GM13977 (cell line): ENCODE data around the gene LZIC.

Source experiments
- DNase-seq: peaks from one replicate; pipeline ENCODE4 v3.0.0; 2012; ENCODE audit warnings: low spot score
- CTCF ChIP-seq: IDR thresholded peaks from 2 replicates; pipeline ENCODE4 v1.5.1; 2012; ENCODE audit warnings: mild to moderate bottlenecking, control low read depth; ENCODE audit not compliant: insufficient read depth; ENCODE audit errors: extremely low read depth, missing control alignments
- in situ Hi-C: fragments of 300-500 bp; cut with MboI; formaldehyde crosslinking; loops from one replicate; pipeline ENCODE4 v1.12.0; 2022; ENCODE audit warnings: low sequenced_read_pairs, low pct_unique_long_range_greater_than_20kb, mixed read lengths, inconsistent platforms; ENCODE audit not compliant: unreplicated experiment

Gene LZIC

GRCh38 chr1:9907441-9907840, 35.8 kb downstream of the LZIC start:
- in situ Hi-C loops, result no loop called here
- TF ChIP-seq CTCF, result no peak
- DNase-seq, result no peak

- in situ Hi-C loops, result no loop called here
- DNase-seq, result no peak
Observed at GRCh38 chr1:9906466-9906865, 36.7 kb downstream of the LZIC start.

GRCh38 chr1:9905010-9905409, 38.2 kb downstream of the LZIC start:
- no peak for TF ChIP-seq CTCF
- no peak for DNase-seq
- in situ Hi-C loops, result no loop called here

More at GRCh38 chr1:9906466-9906865, 36.7 kb downstream of the LZIC start:
- no peak for TF ChIP-seq CTCF

- in situ Hi-C loops, result no loop called here
- no peak for TF ChIP-seq CTCF
- DNase-seq, result no peak
Observed at GRCh38 chr1:9904596-9904995, 38.6 kb downstream of the LZIC start.

- TF ChIP-seq CTCF, result no peak
- in situ Hi-C loops, result no loop called here
- DNase-seq, result no peak
Observed at GRCh38 chr1:9903801-9904527, 39.2 kb downstream of the LZIC start.

- DNase-seq, result no peak
- in situ Hi-C loops, result no loop called here
- no peak for TF ChIP-seq CTCF
Observed at GRCh38 chr1:9902060-9902452, 41.1 kb downstream of the LZIC start.
